ENCODE data around the gene ANKRD30BL. TPM values are rescaled to one million over a fixed set of nuclear protein-coding genes. Genes with fewer than 3 reads are reported as not detected.

ANKRD30BL gene
- total and polyA plus RNA-seq, 2 of the 13 experiments (the other 11 are each of a cell fraction or from before 2014, with no cell fraction given), result not detected

Small RNA genes lying within 50 kb of the gene (small RNA-seq; reads per million reads assigned to genes)
- 0 reads per million in 3 experiments for gene RNU6-1132P (ENCODE audit: insufficient read depth in 2 of 3, insufficient read length in 3 of 3, low read depth in 2 of 3, low replicate concordance in 1 of 3)
